Measurements from ENCODE around the gene PTPN5. TPM values are rescaled to one million over a fixed set of nuclear protein-coding genes. Genes with fewer than 3 reads are reported as not detected.

Gene PTPN5
- total and polyA plus RNA-seq, 10 donors: 0.08 to 2.0 (median 0.26) TPM; not detected in 1

DNA sequence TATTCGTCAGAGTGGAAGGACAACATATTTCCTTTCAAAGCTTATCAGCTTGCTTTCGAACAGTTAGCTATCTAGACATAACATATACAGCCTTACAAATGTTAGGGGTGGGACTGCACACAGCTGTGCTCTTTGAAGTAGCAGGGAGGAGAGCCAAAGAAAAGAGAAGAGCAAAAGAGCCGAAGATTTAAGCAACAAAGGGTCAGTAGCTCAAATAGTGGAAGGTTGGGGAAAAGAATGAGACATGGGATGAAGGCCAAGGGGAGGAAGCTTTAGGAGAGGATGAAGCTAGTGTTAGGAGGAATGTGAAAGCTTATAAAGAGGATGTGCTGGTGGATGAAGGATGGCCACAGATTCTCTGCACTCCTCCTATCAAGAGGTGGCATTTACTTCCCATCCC lies 33.8 kb downstream of the PTPN5 start:
- TF ChIP-seq, protein P1, sequence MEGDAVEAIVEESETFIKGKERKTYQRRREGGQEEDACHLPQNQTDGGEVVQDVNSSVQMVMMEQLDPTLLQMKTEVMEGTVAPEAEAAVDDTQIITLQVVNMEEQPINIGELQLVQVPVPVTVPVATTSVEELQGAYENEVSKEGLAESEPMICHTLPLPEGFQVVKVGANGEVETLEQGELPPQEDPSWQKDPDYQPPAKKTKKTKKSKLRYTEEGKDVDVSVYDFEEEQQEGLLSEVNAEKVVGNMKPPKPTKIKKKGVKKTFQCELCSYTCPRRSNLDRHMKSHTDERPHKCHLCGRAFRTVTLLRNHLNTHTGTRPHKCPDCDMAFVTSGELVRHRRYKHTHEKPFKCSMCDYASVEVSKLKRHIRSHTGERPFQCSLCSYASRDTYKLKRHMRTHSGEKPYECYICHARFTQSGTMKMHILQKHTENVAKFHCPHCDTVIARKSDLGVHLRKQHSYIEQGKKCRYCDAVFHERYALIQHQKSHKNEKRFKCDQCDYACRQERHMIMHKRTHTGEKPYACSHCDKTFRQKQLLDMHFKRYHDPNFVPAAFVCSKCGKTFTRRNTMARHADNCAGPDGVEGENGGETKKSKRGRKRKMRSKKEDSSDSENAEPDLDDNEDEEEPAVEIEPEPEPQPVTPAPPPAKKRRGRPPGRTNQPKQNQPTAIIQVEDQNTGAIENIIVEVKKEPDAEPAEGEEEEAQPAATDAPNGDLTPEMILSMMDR (IDR thresholded peaks at IDR 0.05 in 8 of 11, conservative IDR thresholded peaks at IDR 0.05 in 3 of 11): no peak
- TF ChIP-seq POLR2A (IDR thresholded peaks at IDR 0.05) (no peak), POLR2AphosphoS5 (IDR thresholded peaks at IDR 0.05) (no peak)
- WGBS, 5 donors: 60 to 77% (median 65%) methylated on average over 3 of the region's 3 CpGs

GRCh38 chr11:18756889-18757288 lies 34.7 kb downstream of the PTPN5 start:
- TF ChIP-seq POLR2A (IDR thresholded peaks at IDR 0.05): no peak
- TF ChIP-seq, protein P1 (IDR thresholded peaks at IDR 0.05 in 8 of 11, conservative IDR thresholded peaks at IDR 0.05 in 3 of 11): no peak
- TF ChIP-seq POLR2AphosphoS5 (IDR thresholded peaks at IDR 0.05): no peak
- H3K27ac ChIP-seq: no peak overlapping the region
- 81 to 96% (median 93%) methylated on average over 2 of the region's 2 CpGs for WGBS, 5 donors
- H3K9me3 ChIP-seq: no peaks in the 10 kb centered on the region
- no peak for DNase-seq
- intact Hi-C loops (cut with DNase I; ENCODE audit: low total_unique reads): no loop called here
- H3K27me3 ChIP-seq (replicated peaks in 1 of 7): no peaks in the 10 kb centered on the region
- no peak overlapping the region for H3K4me3 ChIP-seq
- no peaks in the 10 kb centered on the region for H3K4me1 ChIP-seq
- H3K36me3 ChIP-seq: no peaks in the 10 kb centered on the region

More for the DNA sequence above, 33.8 kb downstream of the PTPN5 start:
- Histone ChIP-seq H3K36me3 (no peaks in the 10 kb centered on the region), H3K27me3 (replicated peaks in 1 of 7) (no peaks in the 10 kb centered on the region), H3K4me1 (no peaks in the 10 kb centered on the region), H3K27ac (no peak overlapping the region), H3K4me3 (no peak overlapping the region), H3K9me3 (no peaks in the 10 kb centered on the region)
- intact Hi-C loops (cut with DNase I; ENCODE audit: low total_unique reads): no loop called here
- DNase-seq: no peak

GRCh38 chr11:18754308-18754707 lies 37.3 kb downstream of the PTPN5 start:
- Histone ChIP-seq H3K9me3 (no peaks in the 10 kb centered on the region), H3K4me1 (no peaks in the 10 kb centered on the region), H3K36me3 (no peaks in the 10 kb centered on the region), H3K27me3 (replicated peaks in 1 of 7) (no peaks in the 10 kb centered on the region), H3K27ac (no peak overlapping the region), H3K4me3 (no peak overlapping the region)
- 52 to 90% (median 76%) methylated on average over 4 to 5 of the region's 5 CpGs for WGBS, 5 donors
- intact Hi-C loops (cut with DNase I; ENCODE audit: low total_unique reads): no loop called here
- TF ChIP-seq POLR2A (IDR thresholded peaks at IDR 0.05) (no peak), POLR2AphosphoS5 (IDR thresholded peaks at IDR 0.05) (no peak)
- TF ChIP-seq, protein P1 (IDR thresholded peaks at IDR 0.05 in 8 of 11, conservative IDR thresholded peaks at IDR 0.05 in 3 of 11): no peak
- no peak for DNase-seq

GRCh38 chr11:18752502-18752901 lies 39.1 kb downstream of the PTPN5 start:
- H3K27me3 ChIP-seq (replicated peaks in 1 of 7): no peaks in the 10 kb centered on the region
- H3K36me3 ChIP-seq: no peaks in the 10 kb centered on the region
- H3K27ac ChIP-seq: no peak overlapping the region
- WGBS, 5 donors: 41 to 64% (median 55%) methylated on average over 3 of the region's 3 CpGs
- no peaks in the 10 kb centered on the region for H3K9me3 ChIP-seq
- TF ChIP-seq, protein P1 (IDR thresholded peaks at IDR 0.05 in 8 of 11, conservative IDR thresholded peaks at IDR 0.05 in 3 of 11): no peak
- no peak for TF ChIP-seq POLR2AphosphoS5 (IDR thresholded peaks at IDR 0.05)
- no peak for TF ChIP-seq POLR2A (IDR thresholded peaks at IDR 0.05)
- H3K4me3 ChIP-seq: no peak overlapping the region
- no peak for DNase-seq
- no peaks in the 10 kb centered on the region for H3K4me1 ChIP-seq
- intact Hi-C loops (cut with DNase I; ENCODE audit: low total_unique reads): no loop called here
